OCI-LY1 (cell line): ENCODE results near the gene TMOD2.

ENCODE experiments used
- H2AFZ ChIP-seq: fragments of 200-600 bp; sonication (generic), shearing (Covaris generic); 2 replicates; pipeline ENCODE4 v1.6.0; 2014; ENCODE audit warnings: antibody characterized with exemption, mild to moderate bottlenecking, low read length
- H3F3A ChIP-seq: fragments of 200-600 bp; sonication (generic), shearing (Covaris generic); 2 replicates; pipeline ENCODE4 v1.6.0; 2014; ENCODE audit warnings: mild to moderate bottlenecking, antibody characterized with exemption, low read length, moderate library complexity; ENCODE audit not compliant: insufficient read depth
- H3K27ac ChIP-seq: fragments of 200-600 bp; sonication (generic); 2 replicates; pipeline ENCODE4 v1.5.1; 2014; ENCODE audit warnings: low read length, mixed run types, mild to moderate bottlenecking, low read depth; ENCODE audit not compliant: poor library complexity, severe bottlenecking
- H3K27me3 ChIP-seq: fragments of 200-600 bp; sonication (generic); 2 replicates; pipeline ENCODE4 v1.6.0; 2014; ENCODE audit warnings: antibody characterized with exemption, mild to moderate bottlenecking, low read length, moderate library complexity; ENCODE audit not compliant: insufficient read depth
- H3K36me3 ChIP-seq: fragments of 200-600 bp; sonication (generic); 2 replicates; pipeline ENCODE4 v1.6.1; 2014; ENCODE audit warnings: mild to moderate bottlenecking, antibody characterized with exemption, low read length, moderate library complexity, mixed read lengths; ENCODE audit not compliant: insufficient read depth
- H3K4me1 ChIP-seq: fragments of 200-600 bp; sonication (generic); 2 replicates; pipeline ENCODE4 v1.5.1; 2014; ENCODE audit warnings: mild to moderate bottlenecking, low read length, moderate library complexity; ENCODE audit not compliant: insufficient read depth, severe bottlenecking
- H3K4me2 ChIP-seq: fragments of 200-600 bp; sonication (generic), shearing (Covaris generic); 2 replicates; pipeline ENCODE4 v1.6.1; 2014; ENCODE audit warnings: low read length
- H3K4me3 ChIP-seq: fragments of 200-600 bp; sonication (generic); 2 replicates; pipeline ENCODE4 v1.5.1; 2014; ENCODE audit warnings: low read length, low read depth, mild to moderate bottlenecking, mixed read lengths; ENCODE audit not compliant: poor library complexity, severe bottlenecking
- H3K79me2 ChIP-seq: fragments of 200-600 bp; shearing (Covaris generic); 2 replicates; pipeline ENCODE4 v1.6.1; 2016; ENCODE audit warnings: mixed run types, low read length, mixed read lengths; ENCODE audit not compliant: insufficient read depth
- H3K9ac ChIP-seq: fragments of 200-600 bp; sonication (generic), shearing (Covaris generic); 2 replicates; pipeline ENCODE4 v1.6.1; 2014; ENCODE audit warnings: mild to moderate bottlenecking, low read length, mixed read lengths
- H3K9me2 ChIP-seq: fragments of 200-600 bp; sonication (generic), shearing (Covaris generic); 2 replicates; pipeline ENCODE4 v1.6.1; 2014; ENCODE audit warnings: low read depth, mild to moderate bottlenecking, low read length, mixed read lengths
- H3K9me3 ChIP-seq: fragments of 200-600 bp; shearing (Covaris generic); 2 replicates; pipeline ENCODE4 v1.6.1; 2014; ENCODE audit warnings: low read length, mixed read lengths
- H4K20me1 ChIP-seq: fragments of 200-600 bp; sonication (generic), shearing (Covaris generic); 2 replicates; pipeline ENCODE4 v1.6.0; 2016; ENCODE audit warnings: mild to moderate bottlenecking, low read length; ENCODE audit not compliant: insufficient read depth
- EZH2 ChIP-seq: fragments of 200-600 bp; sonication (generic), shearing (Covaris generic); IDR thresholded peaks from 2 replicates; pipeline ENCODE4 v1.8.0; 2017; ENCODE audit warnings: borderline replicate concordance, mixed run types, mild to moderate bottlenecking, antibody characterized with exemption, low read length, moderate library complexity, mixed read lengths
- TF ChIP-seq, protein P1 (sequence below): fragments of 200-600 bp; sonication (generic), shearing (Covaris generic); IDR thresholded peaks from 2 replicates; pipeline ENCODE4 v1.5.1; 2017; ENCODE audit warnings: mild to moderate bottlenecking, antibody characterized with exemption, low read length, moderate library complexity, mixed read lengths

Gene TMOD2

DNA sequence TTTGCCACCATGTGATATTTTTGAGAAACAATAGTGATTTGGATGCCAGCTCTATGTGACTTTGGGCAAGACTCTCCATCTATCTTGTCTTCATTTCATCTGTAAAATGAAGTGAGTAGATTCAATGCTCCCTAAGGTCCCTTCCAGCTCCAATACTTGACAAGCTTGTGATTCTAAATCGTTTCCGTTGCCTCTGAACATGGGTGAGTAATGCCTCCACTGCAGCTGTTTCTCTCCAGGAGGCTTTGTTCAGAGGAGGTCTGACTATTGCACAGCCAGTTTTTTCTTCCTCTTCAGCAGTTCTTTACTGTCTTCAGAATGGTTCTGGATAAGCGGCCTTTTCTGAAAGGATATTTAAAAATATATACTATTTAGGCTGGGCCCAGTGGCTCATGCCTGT lies 63.2 kb downstream of the TMOD2 start:
- no peaks in the 10 kb centered on the region for H3K9me2 ChIP-seq
- no peak overlapping the region for H2AFZ ChIP-seq
- H3K4me3 ChIP-seq, result no peak overlapping the region
- H3K79me2 ChIP-seq, result no peaks in the 10 kb centered on the region
- H3K27me3 ChIP-seq, result no peaks in the 10 kb centered on the region
- H3K36me3 ChIP-seq, result no peaks in the 10 kb centered on the region
- H3K4me2 ChIP-seq, result no peak overlapping the region
- H3K9ac ChIP-seq, result no peak overlapping the region
- no peaks in the 10 kb centered on the region for H3K9me3 ChIP-seq
- H3F3A ChIP-seq, result no peaks in the 10 kb centered on the region
- TF ChIP-seq EZH2, result no peak
- TF ChIP-seq, protein P1, sequence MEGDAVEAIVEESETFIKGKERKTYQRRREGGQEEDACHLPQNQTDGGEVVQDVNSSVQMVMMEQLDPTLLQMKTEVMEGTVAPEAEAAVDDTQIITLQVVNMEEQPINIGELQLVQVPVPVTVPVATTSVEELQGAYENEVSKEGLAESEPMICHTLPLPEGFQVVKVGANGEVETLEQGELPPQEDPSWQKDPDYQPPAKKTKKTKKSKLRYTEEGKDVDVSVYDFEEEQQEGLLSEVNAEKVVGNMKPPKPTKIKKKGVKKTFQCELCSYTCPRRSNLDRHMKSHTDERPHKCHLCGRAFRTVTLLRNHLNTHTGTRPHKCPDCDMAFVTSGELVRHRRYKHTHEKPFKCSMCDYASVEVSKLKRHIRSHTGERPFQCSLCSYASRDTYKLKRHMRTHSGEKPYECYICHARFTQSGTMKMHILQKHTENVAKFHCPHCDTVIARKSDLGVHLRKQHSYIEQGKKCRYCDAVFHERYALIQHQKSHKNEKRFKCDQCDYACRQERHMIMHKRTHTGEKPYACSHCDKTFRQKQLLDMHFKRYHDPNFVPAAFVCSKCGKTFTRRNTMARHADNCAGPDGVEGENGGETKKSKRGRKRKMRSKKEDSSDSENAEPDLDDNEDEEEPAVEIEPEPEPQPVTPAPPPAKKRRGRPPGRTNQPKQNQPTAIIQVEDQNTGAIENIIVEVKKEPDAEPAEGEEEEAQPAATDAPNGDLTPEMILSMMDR, result no peak
- H3K4me1 ChIP-seq, result no peaks in the 10 kb centered on the region
- H4K20me1 ChIP-seq, result no peaks in the 10 kb centered on the region
- no peak overlapping the region for H3K27ac ChIP-seq

DNA sequence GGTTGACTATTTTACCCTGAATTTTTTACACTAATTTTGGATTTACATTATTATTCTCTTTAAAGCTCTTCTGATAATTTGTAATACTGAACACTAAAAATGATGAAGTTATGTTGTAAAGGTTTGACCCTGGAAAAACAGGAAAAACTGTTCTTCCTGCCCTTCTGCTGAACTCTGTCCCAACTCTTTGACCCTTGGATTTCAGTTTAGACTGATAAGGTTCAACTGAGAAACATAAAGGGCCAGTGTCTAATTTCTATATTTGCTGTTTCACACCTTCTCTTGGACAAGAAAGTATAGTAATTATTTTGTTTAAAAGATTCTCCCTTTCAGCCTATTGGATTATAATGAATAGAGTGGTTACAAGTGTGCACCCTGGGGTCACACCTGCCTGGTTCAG lies 65.2 kb downstream of the TMOD2 start:
- Histone ChIP-seq H3K4me1 (no peaks in the 10 kb centered on the region), H2AFZ (no peak overlapping the region), H3K9ac (no peak overlapping the region), H3K9me2 (no peaks in the 10 kb centered on the region), H3K79me2 (no peaks in the 10 kb centered on the region), H4K20me1 (no peaks in the 10 kb centered on the region), H3K27me3 (no peaks in the 10 kb centered on the region), H3F3A (no peaks in the 10 kb centered on the region), H3K9me3 (peaks cover 4% of the 10 kb centered on the region; the same call in 1 of the 2 replicates), H3K36me3 (no peaks in the 10 kb centered on the region), H3K4me2 (no peak overlapping the region), H3K27ac (no peak overlapping the region), H3K4me3 (no peak overlapping the region)
- TF ChIP-seq, protein P1, result no peak
- TF ChIP-seq EZH2, result no peak

DNA sequence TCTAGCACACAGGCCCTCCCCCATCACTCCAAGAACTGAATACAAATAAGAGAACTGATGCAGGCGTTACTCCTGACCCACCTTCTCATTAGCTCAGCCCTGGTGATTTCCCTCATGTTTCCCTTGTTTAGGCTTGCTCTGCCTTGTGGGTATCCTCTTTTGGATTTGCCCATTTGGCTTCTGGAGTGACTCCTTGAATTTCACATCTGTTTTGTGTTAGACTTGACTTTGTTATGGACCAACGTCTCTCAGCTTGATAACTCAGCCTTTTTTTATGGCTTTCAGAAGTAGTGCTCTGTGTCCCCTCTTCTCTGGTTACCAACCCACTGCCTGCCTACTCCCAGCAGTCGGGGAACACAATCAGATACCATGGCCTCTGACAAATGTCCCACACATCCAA lies 66.8 kb downstream of the TMOD2 start:
- no peaks in the 10 kb centered on the region for H3K79me2 ChIP-seq
- no peaks in the 10 kb centered on the region for H3K4me1 ChIP-seq
- no peaks in the 10 kb centered on the region for H3K27me3 ChIP-seq
- H3K9me3 ChIP-seq, result peaks cover 5% of the 10 kb centered on the region; the same call in 1 of the 2 replicates
- H3K4me3 ChIP-seq, result no peak overlapping the region
- TF ChIP-seq, protein P1, result no peak
- no peak for TF ChIP-seq EZH2
- no peak overlapping the region for H3K27ac ChIP-seq
- H3K36me3 ChIP-seq, result no peaks in the 10 kb centered on the region
- H3K4me2 ChIP-seq, result no peak overlapping the region
- no peaks in the 10 kb centered on the region for H3F3A ChIP-seq
- H3K9ac ChIP-seq, result no peak overlapping the region
- H4K20me1 ChIP-seq, result no peaks in the 10 kb centered on the region
- H3K9me2 ChIP-seq, result no peaks in the 10 kb centered on the region
- H2AFZ ChIP-seq, result no peak overlapping the region
